SK-N-SH (cell line): ENCODE measurements around the gene CDO1. TPM values are rescaled to one million over a fixed set of nuclear protein-coding genes. Genes with fewer than 3 reads are reported as not detected.
A peak's percentile ranks its signal among the peaks of the same experiment; 100 is the strongest.

Experiments
- CTCF ChIA-PET: fragments of 300-600, 350-600 bp; formaldehyde crosslinking; extraction: SDS; loops from one replicate; lab custom pipeline; 2021; lab: Yijun Ruan, JAX
- POLR2A ChIA-PET: fragments of 350-600 bp; sonication (Branson Sonifier 250); formaldehyde crosslinking; extraction: SDS; loops from one replicate; lab custom pipeline; 2020; ENCODE audit warnings: antibody characterized with exemption, inconsistent platforms; lab: Yijun Ruan, JAX
- DNase-seq: peaks from one replicate; pipeline ENCODE4 v3.0.0; 2012
- H2AFZ ChIP-seq: fragments of 200-600 bp; sonication (generic); 2 replicates; pipeline ENCODE4 v1.8.1; 2016; ENCODE audit warnings: antibody characterized with exemption, mild to moderate bottlenecking, low read depth
- H3F3A ChIP-seq: fragments of 200-600 bp; sonication (generic); replicated peaks from 2 replicates; pipeline ENCODE3; 2016; ENCODE audit warnings: antibody characterized with exemption, mild to moderate bottlenecking; ENCODE audit not compliant: insufficient read depth
- H3K27ac ChIP-seq, 2 experiments: fragments of 200-500 bp in 1 of 2; fragments of 200-600 bp in 1 of 2; sonication (Bioruptor generic) in 1 of 2; sonication (generic), shearing (Covaris generic) in 1 of 2; 2 replicates each; pipeline versions ENCODE4 v1.5.1 to v1.6.1; 2014 to 2016; ENCODE audit warnings: low read depth in 2 of 2, inconsistent platforms in 1 of 2, low read length in 1 of 2, mild to moderate bottlenecking in 1 of 2, mixed read lengths in 1 of 2
- H3K27me3 ChIP-seq: fragments of 200-600 bp; sonication (generic), shearing (Covaris generic); 2 replicates; pipeline ENCODE4 v1.6.1; 2016; ENCODE audit warnings: mixed run types; ENCODE audit not compliant: insufficient read depth
- H3K36me3 ChIP-seq, 2 experiments: fragments of 200-500 bp in 1 of 2; fragments of 200-600 bp in 1 of 2; sonication (Bioruptor generic) in 1 of 2; sonication (generic) in 1 of 2; replicated peaks in 1 of 2; 2 replicates each; pipeline versions ENCODE3 to v1.5.1; 2014 to 2016; ENCODE audit warnings: low read length in 1 of 2, mild to moderate bottlenecking in 1 of 2; ENCODE audit not compliant: insufficient read depth in 2 of 2, control insufficient read depth in 1 of 2
- H3K4me1 ChIP-seq, 2 experiments: fragments of 200-500 bp in 1 of 2; fragments of 200-600 bp in 1 of 2; sonication (Bioruptor generic) in 1 of 2; sonication (generic), shearing (Covaris generic) in 1 of 2; 2 replicates each; pipeline versions ENCODE4 v1.5.1 to v1.6.1; 2014 to 2016; ENCODE audit warnings: low read depth in 1 of 2, low read length in 1 of 2, mixed run types in 1 of 2; ENCODE audit not compliant: insufficient read depth in 2 of 2, control insufficient read depth in 1 of 2
- H3K4me2 ChIP-seq: fragments of 200-600 bp; sonication (generic), shearing (Covaris generic); 2 replicates; pipeline ENCODE4 v1.6.1; 2017; ENCODE audit warnings: mixed run types
- H3K4me3 ChIP-seq, 2 experiments: fragments of 200-500 bp in 1 of 2; fragments of 200-600 bp in 1 of 2; sonication (Bioruptor generic) in 1 of 2; sonication (generic), shearing (Covaris generic) in 1 of 2; 2 replicates each; pipeline versions ENCODE4 v1.5.1 to v1.8.1; 2014 to 2016; ENCODE audit warnings: low read depth in 2 of 2, inconsistent platforms in 1 of 2, low read length in 1 of 2, mild to moderate bottlenecking in 1 of 2, mixed read lengths in 1 of 2, moderate library complexity in 1 of 2
- H3K79me2 ChIP-seq: fragments of 200-600 bp; sonication (generic); 2 replicates; pipeline ENCODE4 v1.8.1; 2017; ENCODE audit warnings: mild to moderate bottlenecking; ENCODE audit not compliant: insufficient read depth
- H3K9ac ChIP-seq: fragments of 200-600 bp; sonication (generic); 2 replicates; pipeline ENCODE4 v1.6.1; 2017; ENCODE audit warnings: mixed run types
- H3K9me2 ChIP-seq: fragments of 200-600 bp; sonication (generic); 2 replicates; pipeline ENCODE4 v1.6.1; 2017; ENCODE audit warnings: mixed run types
- H3K9me3 ChIP-seq: fragments of 200-600 bp; sonication (generic); 2 replicates; pipeline ENCODE4 v1.6.1; 2017; ENCODE audit warnings: mixed run types, mild to moderate bottlenecking, moderate library complexity
- H4K20me1 ChIP-seq: fragments of 200-600 bp; sonication (generic); 2 replicates; pipeline ENCODE4 v1.6.1; 2017; ENCODE audit warnings: mild to moderate bottlenecking, mixed run types; ENCODE audit not compliant: insufficient read depth
- ELF1 ChIP-seq: IDR thresholded peaks from 2 replicates; pipeline ENCODE4 v1.4.0; 2012
- FOSL2 ChIP-seq: IDR thresholded peaks from 2 replicates; pipeline ENCODE4 v1.4.0; 2012; ENCODE audit warnings: low read depth, mild to moderate bottlenecking, moderate library complexity, borderline replicate concordance
- FOXJ3 ChIP-seq: sonication (generic); formaldehyde crosslinking; IDR thresholded peaks from 2 replicates; pipeline ENCODE4 v1.5.1; 2020; ENCODE audit warnings: mild to moderate bottlenecking, missing genetic modification reagents
- MEF2A ChIP-seq: IDR thresholded peaks from 2 replicates; pipeline ENCODE4 v1.4.0; 2012; ENCODE audit warnings: low read depth, borderline replicate concordance
- MXI1 ChIP-seq: IDR thresholded peaks from 2 replicates; pipeline ENCODE4 v1.6.1; 2012; ENCODE audit warnings: mild to moderate bottlenecking, low read depth, low read length, improper control_type of control experiment
- NRF1 ChIP-seq: IDR thresholded peaks from 2 replicates; pipeline ENCODE4 v1.6.1; 2012; ENCODE audit warnings: low read depth, mild to moderate bottlenecking, low read length
- PBX3 ChIP-seq: IDR thresholded peaks from 2 replicates; pipeline ENCODE4; 2012
- RAD21 ChIP-seq: IDR thresholded peaks from 2 replicates; pipeline ENCODE4 v1.6.1; 2012; ENCODE audit warnings: mild to moderate bottlenecking, low read length
- RCOR1 ChIP-seq: fragments of 150-350 bp; IDR thresholded peaks from 2 replicates; pipeline ENCODE4 v1.6.1; 2017; ENCODE audit warnings: antibody characterized with exemption, low read length
- RFX5 ChIP-seq: IDR thresholded peaks from 2 replicates; pipeline ENCODE4 v1.6.1; 2012; ENCODE audit warnings: mild to moderate bottlenecking, improper control_type of control experiment, low read length
- RXRA ChIP-seq: IDR thresholded peaks from 2 replicates; pipeline ENCODE4 v1.4.0; 2012; ENCODE audit warnings: low read depth, mild to moderate bottlenecking, borderline replicate concordance
- SIN3A ChIP-seq: IDR thresholded peaks from 2 replicates; pipeline ENCODE4 v1.6.1; 2012; ENCODE audit warnings: low read depth, mild to moderate bottlenecking, low read length, moderate library complexity, borderline replicate concordance
- SMC3 ChIP-seq: IDR thresholded peaks from 2 replicates; pipeline ENCODE4 v1.6.1; 2012; ENCODE audit warnings: low read depth, low read length, improper control_type of control experiment
- TAF1 ChIP-seq: IDR thresholded peaks from 2 replicates; pipeline ENCODE4 v1.6.1; 2012; ENCODE audit warnings: low read depth, mild to moderate bottlenecking, low read length, moderate library complexity, borderline replicate concordance
- TEAD4 ChIP-seq: IDR thresholded peaks from 2 replicates; pipeline ENCODE4 v1.4.0; 2012; ENCODE audit warnings: mild to moderate bottlenecking, borderline replicate concordance; ENCODE audit not compliant: insufficient read depth
- YY1 ChIP-seq: IDR thresholded peaks from 2 replicates; pipeline ENCODE4 v1.4.0; 2012; ENCODE audit warnings: low read depth, mild to moderate bottlenecking
- WGBS: methylation state at CpG from one replicate; pipeline ENCODE4 v1.1.6; 2017; ENCODE audit warnings: low lambda C conversion rate; 5-methylcytosine and 5-hydroxymethylcytosine counted together
- polyA plus RNA-seq, 3 experiments: library from polyadenylated mRNA; depleted of rRNA; stranded (reverse); fragments of >200 nt; gene quantifications; 2 replicates each; pipeline ENCODE4 v1.2.3, GENCODE V29; 2012
- TF ChIP-seq, protein P1 (sequence below): fragments of 200-600 bp; sonication (generic); IDR thresholded peaks from 2 replicates; pipeline ENCODE4 v1.6.1; 2017; ENCODE audit warnings: antibody characterized with exemption, mild to moderate bottlenecking, moderate library complexity
- TF ChIP-seq, protein P2 (sequence below): fragments of 150-350 bp; IDR thresholded peaks from 2 replicates; pipeline ENCODE4 v1.6.1; 2017; ENCODE audit warnings: antibody characterized with exemption, low read length, low read depth, borderline replicate concordance

The CDO1 gene
- polyA plus RNA-seq, 1 of the 3 experiments (the other 2 are of a cell fraction): 3.1 TPM

GRCh38 chr5:115831163-115831768 lies 14.8 kb upstream of the CDO1 start:
- Histone ChIP-seq H3K9ac (no peak overlapping the region), H4K20me1 (0 out of 2 replicates have a peak, but pooled peaks cover 3% of the 10 kb centered on the region), H3K36me3 (peaks cover 80 to 86% of the 10 kb centered on the region in 2 experiments), H3F3A (peaks cover 32% of the 10 kb centered on the region), H3K9me2 (no peaks in the 10 kb centered on the region), H3K4me1 (no peaks in the 10 kb centered on the region), H2AFZ (no peak overlapping the region), H3K27me3 (no peaks in the 10 kb centered on the region), H3K9me3 (no peaks in the 10 kb centered on the region), H3K4me3 (no peak overlapping the region), H3K79me2 (peaks cover 10% of the 10 kb centered on the region; the same call in 1 of the 2 replicates), H3K27ac (no peak overlapping the region), H3K4me2 (no peak overlapping the region)
- WGBS: 48% methylated on average over 2 of the region's 2 CpGs
- TF ChIP-seq RAD21: peak; percentile 68
- TF ChIP-seq ELF1: no peak
- TF ChIP-seq, protein P1, sequence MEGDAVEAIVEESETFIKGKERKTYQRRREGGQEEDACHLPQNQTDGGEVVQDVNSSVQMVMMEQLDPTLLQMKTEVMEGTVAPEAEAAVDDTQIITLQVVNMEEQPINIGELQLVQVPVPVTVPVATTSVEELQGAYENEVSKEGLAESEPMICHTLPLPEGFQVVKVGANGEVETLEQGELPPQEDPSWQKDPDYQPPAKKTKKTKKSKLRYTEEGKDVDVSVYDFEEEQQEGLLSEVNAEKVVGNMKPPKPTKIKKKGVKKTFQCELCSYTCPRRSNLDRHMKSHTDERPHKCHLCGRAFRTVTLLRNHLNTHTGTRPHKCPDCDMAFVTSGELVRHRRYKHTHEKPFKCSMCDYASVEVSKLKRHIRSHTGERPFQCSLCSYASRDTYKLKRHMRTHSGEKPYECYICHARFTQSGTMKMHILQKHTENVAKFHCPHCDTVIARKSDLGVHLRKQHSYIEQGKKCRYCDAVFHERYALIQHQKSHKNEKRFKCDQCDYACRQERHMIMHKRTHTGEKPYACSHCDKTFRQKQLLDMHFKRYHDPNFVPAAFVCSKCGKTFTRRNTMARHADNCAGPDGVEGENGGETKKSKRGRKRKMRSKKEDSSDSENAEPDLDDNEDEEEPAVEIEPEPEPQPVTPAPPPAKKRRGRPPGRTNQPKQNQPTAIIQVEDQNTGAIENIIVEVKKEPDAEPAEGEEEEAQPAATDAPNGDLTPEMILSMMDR: peak; percentile 93
- peak; percentile 68 for TF ChIP-seq SMC3
- ChIA-PET CTCF (interaction anchor here (0.5 to 2.7 kb wide), 18 partner anchors 8 to 522 kb away, joined by 3 to 23 read pairs (median 4); partner anchors contain the start of genes AP3S1, ATG12, CDO1 and TMED7), POLR2A (no interaction called here)
- peak; percentile 46 for DNase-seq

- H3K27ac ChIP-seq: no peak overlapping the region
- H2AFZ ChIP-seq: no peak overlapping the region
- no peaks in the 10 kb centered on the region for H3K27me3 ChIP-seq
- 88% methylated on average over 5 of the region's 5 CpGs for whole genome bisulfite sequencing
- ChIA-PET CTCF (interaction anchor here (0.6 kb wide), 1 partner anchor 10 kb away, joined by 3 read pairs; no protein-coding TSS in a partner anchor), POLR2A (no interaction called here)
- no peak overlapping the region for H3K4me3 ChIP-seq
- H3K9ac ChIP-seq: no peak overlapping the region
- H3K79me2 ChIP-seq: no peaks in the 10 kb centered on the region
- no peak overlapping the region for H3K4me2 ChIP-seq
- no peaks in the 10 kb centered on the region for H3K9me3 ChIP-seq
- H3K4me1 ChIP-seq: no peaks in the 10 kb centered on the region
- H3F3A ChIP-seq: peaks cover 32% of the 10 kb centered on the region
- peaks cover 66 to 75% of the 10 kb centered on the region in 2 experiments for H3K36me3 ChIP-seq
- H4K20me1 ChIP-seq: no peaks in the 10 kb centered on the region
- no peak for DNase-seq
- TF ChIP-seq, protein P2, sequence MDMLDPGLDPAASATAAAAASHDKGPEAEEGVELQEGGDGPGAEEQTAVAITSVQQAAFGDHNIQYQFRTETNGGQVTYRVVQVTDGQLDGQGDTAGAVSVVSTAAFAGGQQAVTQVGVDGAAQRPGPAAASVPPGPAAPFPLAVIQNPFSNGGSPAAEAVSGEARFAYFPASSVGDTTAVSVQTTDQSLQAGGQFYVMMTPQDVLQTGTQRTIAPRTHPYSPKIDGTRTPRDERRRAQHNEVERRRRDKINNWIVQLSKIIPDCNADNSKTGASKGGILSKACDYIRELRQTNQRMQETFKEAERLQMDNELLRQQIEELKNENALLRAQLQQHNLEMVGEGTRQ: no peak
- TF ChIP-seq FOSL2 (no peak), YY1 (no peak), TEAD4 (no peak), FOXJ3 (CRISPR knock-in tag) (no peak), RXRA (no peak), MEF2A (no peak), PBX3 (no peak), RCOR1 (no peak), RFX5 (no peak), SIN3A (no peak), MXI1 (no peak), ELF1 (no peak), NRF1 (no peak), TAF1 (no peak)
- no peaks in the 10 kb centered on the region for H3K9me2 ChIP-seq
Measured at GRCh38 chr5:115829913-115830312, 13.5 kb upstream of the CDO1 start.
